ENCODE measurements around the gene PIK3C2B.

DNA sequence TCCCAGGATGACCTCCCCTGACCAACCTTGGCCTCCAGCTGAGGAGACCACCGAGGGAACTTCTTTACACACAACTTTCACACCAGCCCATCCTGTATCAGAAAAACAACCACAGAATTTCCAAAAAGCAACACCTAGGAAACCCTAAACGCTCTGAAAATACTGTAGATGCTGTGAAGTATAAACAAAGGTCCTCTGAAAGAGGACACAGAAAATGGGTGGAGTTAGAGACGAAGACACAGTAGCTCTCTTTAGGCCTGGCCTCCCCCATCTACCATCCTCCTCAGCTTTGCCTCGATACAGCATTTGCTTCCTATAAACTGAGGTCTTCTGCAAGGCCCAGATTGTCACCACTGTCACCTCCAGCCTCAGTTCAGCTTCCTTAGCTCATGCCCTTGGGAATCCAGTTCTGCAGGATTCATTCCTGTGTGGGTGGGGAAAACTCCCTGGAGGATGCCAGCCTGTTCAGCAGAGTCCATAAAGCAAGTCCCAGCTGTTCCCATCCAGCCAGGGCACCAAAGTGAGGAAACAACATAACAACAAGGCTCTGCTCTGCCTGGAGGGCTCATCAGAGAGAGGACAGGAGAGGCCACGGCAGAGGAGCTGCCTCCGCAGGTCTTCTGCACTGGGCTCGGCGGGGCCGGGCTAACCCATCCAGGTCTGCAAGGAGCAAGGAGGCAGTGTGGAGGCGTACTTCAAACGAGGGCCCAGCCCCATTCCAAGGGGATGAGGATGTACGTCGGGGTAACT is 15.0 kb downstream of the PIK3C2B start:
- TF ChIP-seq POLR2A (IDR thresholded peaks at IDR 0.05), result no peak
- TF ChIP-seq, protein P1, sequence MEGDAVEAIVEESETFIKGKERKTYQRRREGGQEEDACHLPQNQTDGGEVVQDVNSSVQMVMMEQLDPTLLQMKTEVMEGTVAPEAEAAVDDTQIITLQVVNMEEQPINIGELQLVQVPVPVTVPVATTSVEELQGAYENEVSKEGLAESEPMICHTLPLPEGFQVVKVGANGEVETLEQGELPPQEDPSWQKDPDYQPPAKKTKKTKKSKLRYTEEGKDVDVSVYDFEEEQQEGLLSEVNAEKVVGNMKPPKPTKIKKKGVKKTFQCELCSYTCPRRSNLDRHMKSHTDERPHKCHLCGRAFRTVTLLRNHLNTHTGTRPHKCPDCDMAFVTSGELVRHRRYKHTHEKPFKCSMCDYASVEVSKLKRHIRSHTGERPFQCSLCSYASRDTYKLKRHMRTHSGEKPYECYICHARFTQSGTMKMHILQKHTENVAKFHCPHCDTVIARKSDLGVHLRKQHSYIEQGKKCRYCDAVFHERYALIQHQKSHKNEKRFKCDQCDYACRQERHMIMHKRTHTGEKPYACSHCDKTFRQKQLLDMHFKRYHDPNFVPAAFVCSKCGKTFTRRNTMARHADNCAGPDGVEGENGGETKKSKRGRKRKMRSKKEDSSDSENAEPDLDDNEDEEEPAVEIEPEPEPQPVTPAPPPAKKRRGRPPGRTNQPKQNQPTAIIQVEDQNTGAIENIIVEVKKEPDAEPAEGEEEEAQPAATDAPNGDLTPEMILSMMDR (IDR thresholded peaks at IDR 0.05), result no peak
- peak in 2 of 3 donors; percentile 33 to 42 for TF ChIP-seq POLR2AphosphoS5 (IDR thresholded peaks at IDR 0.05)
- no peak for TF ChIP-seq EP300 (IDR thresholded peaks at IDR 0.05; ENCODE audit: low read depth)

Measured in transverse colon (tissue), 4 donors.